ENCODE data around the gene PCNT.

GRCh38 chr21:46454634-46455390, 130.9 kb downstream of the PCNT start:
- TF ChIP-seq, protein P1, sequence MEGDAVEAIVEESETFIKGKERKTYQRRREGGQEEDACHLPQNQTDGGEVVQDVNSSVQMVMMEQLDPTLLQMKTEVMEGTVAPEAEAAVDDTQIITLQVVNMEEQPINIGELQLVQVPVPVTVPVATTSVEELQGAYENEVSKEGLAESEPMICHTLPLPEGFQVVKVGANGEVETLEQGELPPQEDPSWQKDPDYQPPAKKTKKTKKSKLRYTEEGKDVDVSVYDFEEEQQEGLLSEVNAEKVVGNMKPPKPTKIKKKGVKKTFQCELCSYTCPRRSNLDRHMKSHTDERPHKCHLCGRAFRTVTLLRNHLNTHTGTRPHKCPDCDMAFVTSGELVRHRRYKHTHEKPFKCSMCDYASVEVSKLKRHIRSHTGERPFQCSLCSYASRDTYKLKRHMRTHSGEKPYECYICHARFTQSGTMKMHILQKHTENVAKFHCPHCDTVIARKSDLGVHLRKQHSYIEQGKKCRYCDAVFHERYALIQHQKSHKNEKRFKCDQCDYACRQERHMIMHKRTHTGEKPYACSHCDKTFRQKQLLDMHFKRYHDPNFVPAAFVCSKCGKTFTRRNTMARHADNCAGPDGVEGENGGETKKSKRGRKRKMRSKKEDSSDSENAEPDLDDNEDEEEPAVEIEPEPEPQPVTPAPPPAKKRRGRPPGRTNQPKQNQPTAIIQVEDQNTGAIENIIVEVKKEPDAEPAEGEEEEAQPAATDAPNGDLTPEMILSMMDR (IDR thresholded peaks at IDR 0.05; ENCODE audit: low read depth, low read length, poor library complexity, severe bottlenecking), result no peak
- TF ChIP-seq EZH2phosphoT487 (IDR thresholded peaks at IDR 0.05; ENCODE audit: borderline replicate concordance, low read length), result no peak

Data from DOHH2 (cell line).